ENCODE measurements around the gene AMFR. TPM values are rescaled to one million over a fixed set of nuclear protein-coding genes. Genes with fewer than 3 reads are reported as not detected.

Gene AMFR
- polyA plus RNA-seq, 1 donor (not counting 4 experiments of a cell fraction or from before 2014, with no cell fraction given) = 36.9 TPM

GRCh38 chr16:56463153-56463552 lies 37.8 kb upstream of the AMFR start:
- FAIRE-seq = no peak
- dilution Hi-C loops (cut with MboI; ENCODE audit: extremely low pct_ligation_motif_present, low sequenced_read_pairs) = no loop called here
- no peaks in the 10 kb centered on the region for H3K9me3 ChIP-seq (ENCODE audit: control insufficient read depth, low read depth, low read length)
- no peak overlapping the region for H3K4me2 ChIP-seq (ENCODE audit: control insufficient read depth, extremely low read depth, insufficient read depth, low read depth, low read length)
- no peak overlapping the region for H2AFZ ChIP-seq (ENCODE audit: control insufficient read depth, low read length)
- H3K27ac ChIP-seq (ENCODE audit: control insufficient read depth, insufficient read depth, low read length) = no peak overlapping the region
- no peaks in the 10 kb centered on the region for H3K79me2 ChIP-seq (ENCODE audit: control insufficient read depth, insufficient read depth, low read length)
- H4K20me1 ChIP-seq (ENCODE audit: control insufficient read depth, extremely low read depth, insufficient read depth, low read length) = no peaks in the 10 kb centered on the region
- no peak overlapping the region for H3K9ac ChIP-seq (ENCODE audit: control insufficient read depth, extremely low read depth, insufficient read depth, low read length)
- H3K9me1 ChIP-seq (ENCODE audit: control insufficient read depth, extremely low read depth, insufficient read depth, low read length) = no peaks in the 10 kb centered on the region
- no peaks in the 10 kb centered on the region for H3K4me1 ChIP-seq (ENCODE audit: control insufficient read depth, extremely low read depth, insufficient read depth, low read length)
- no peaks in the 10 kb centered on the region for H3K27me3 ChIP-seq (ENCODE audit: control insufficient read depth, extremely low read depth, insufficient read depth, low read length)
- peaks cover 20 to 26% of the 10 kb centered on the region in 2 experiments for H3K36me3 ChIP-seq (ENCODE audit: control insufficient read depth in 2 of 2, extremely low read depth in 1 of 2, insufficient read depth in 2 of 2, low read length in 2 of 2)
- H3K4me3 ChIP-seq (ENCODE audit: control insufficient read depth in 2 of 3, extremely low read depth in 1 of 3, insufficient read depth in 2 of 3, low read depth in 1 of 3, low read length in 3 of 3) = no peak overlapping the region
- TF ChIP-seq CTCF (optimal IDR thresholded peaks at IDR 0.05 in 1 of 3, IDR thresholded peaks at IDR 0.05 in 1 of 3, conservative IDR thresholded peaks at IDR 0.05 in 1 of 3; ENCODE audit: extremely low read depth in 1 of 3, insufficient read depth in 2 of 3, low read length in 3 of 3) (no peak), EZH2 (IDR thresholded peaks at IDR 0.05; ENCODE audit: low read length) (no peak)
- no peak for DNase-seq (ENCODE audit: low read depth, low spot score)

- Histone ChIP-seq H4K20me1 (ENCODE audit: control insufficient read depth, extremely low read depth, insufficient read depth, low read length) (no peaks in the 10 kb centered on the region), H3K9ac (ENCODE audit: control insufficient read depth, extremely low read depth, insufficient read depth, low read length) (no peak overlapping the region), H3K79me2 (ENCODE audit: control insufficient read depth, insufficient read depth, low read length) (no peaks in the 10 kb centered on the region), H3K27ac (ENCODE audit: control insufficient read depth, insufficient read depth, low read length) (no peak overlapping the region), H3K4me1 (ENCODE audit: control insufficient read depth, extremely low read depth, insufficient read depth, low read length) (no peaks in the 10 kb centered on the region), H3K9me1 (ENCODE audit: control insufficient read depth, extremely low read depth, insufficient read depth, low read length) (no peaks in the 10 kb centered on the region), H3K27me3 (ENCODE audit: control insufficient read depth, extremely low read depth, insufficient read depth, low read length) (no peaks in the 10 kb centered on the region), H2AFZ (ENCODE audit: control insufficient read depth, low read length) (no peak overlapping the region), H3K4me2 (ENCODE audit: control insufficient read depth, extremely low read depth, insufficient read depth, low read depth, low read length) (no peak overlapping the region), H3K4me3 (ENCODE audit: control insufficient read depth in 2 of 3, extremely low read depth in 1 of 3, insufficient read depth in 2 of 3, low read depth in 1 of 3, low read length in 3 of 3) (no peak overlapping the region), H3K36me3 (ENCODE audit: control insufficient read depth in 2 of 2, extremely low read depth in 1 of 2, insufficient read depth in 2 of 2, low read length in 2 of 2) (peaks cover 22 to 33% of the 10 kb centered on the region in 2 experiments), H3K9me3 (ENCODE audit: control insufficient read depth, low read depth, low read length) (no peaks in the 10 kb centered on the region)
- FAIRE-seq (no peak), DNase-seq (ENCODE audit: low read depth, low spot score) (no peak)
- dilution Hi-C loops (cut with MboI; ENCODE audit: extremely low pct_ligation_motif_present, low sequenced_read_pairs) = no loop called here
- no peak for TF ChIP-seq EZH2 (IDR thresholded peaks at IDR 0.05; ENCODE audit: low read length)
- TF ChIP-seq CTCF (optimal IDR thresholded peaks at IDR 0.05 in 1 of 3, IDR thresholded peaks at IDR 0.05 in 1 of 3, conservative IDR thresholded peaks at IDR 0.05 in 1 of 3; ENCODE audit: extremely low read depth in 1 of 3, insufficient read depth in 2 of 3, low read length in 3 of 3) = no peak
Measured at GRCh38 chr16:56462064-56462796, 36.9 kb upstream of the AMFR start.

Data from keratinocyte (primary cell).